Testis (tissue), 2 donors: ENCODE results near the gene LY6G6D.

Source experiments
- CTCF ChIP-seq, 3 experiments: fragments of 450-650 bp in 2 of 3; fragments of 200-600 bp in 1 of 3; sonication (generic) in 1 of 3; IDR thresholded peaks; one replicate each; pipeline ENCODE4 v1.5.1; 2016 to 2019; ENCODE audit warnings: antibody characterized with exemption in 3 of 3, mild to moderate bottlenecking in 2 of 3, moderate library complexity in 1 of 3
- POLR2A ChIP-seq: fragments of 450-650 bp; IDR thresholded peaks from one replicate; pipeline ENCODE4 v1.6.1; 2017; ENCODE audit warnings: antibody characterized with exemption, mild to moderate bottlenecking, moderate library complexity

- TF ChIP-seq CTCF (IDR thresholded peaks at IDR 0.05) (peak in 1 of 3 experiments; percentile 53), POLR2A (no peak)
Observed at GRCh38 chr6:31728767-31729514, 13.8 kb downstream of the LY6G6D start, which contains the start of gene DDAH2.
